Measurements from ENCODE around the gene TRIM72.

- TF ChIP-seq POLR2A (IDR thresholded peaks at IDR 0.05) (no peak), CTCF (IDR thresholded peaks at IDR 0.05) (no peak)
Measured at GRCh38 chr16:31242206-31242605, 28.3 kb downstream of the TRIM72 start.

Data from lower leg skin (tissue), 3 donors.